Prostate gland (tissue), 2 donors: ENCODE measurements around the gene FSIP1.

Experiments
- CTCF ChIP-seq, 4 experiments: fragments of 200-600 bp in 2 of 4; fragments of 450-650 bp in 2 of 4; sonication (generic) in 2 of 4; IDR thresholded peaks; 1 replicate in 3 of 4; 2 replicates in 1 of 4; pipeline ENCODE4 v1.5.1; 2016 to 2019; ENCODE audit warnings: antibody characterized with exemption in 4 of 4, mild to moderate bottlenecking in 2 of 4, moderate library complexity in 2 of 4
- POLR2AphosphoS5 ChIP-seq: sonication (generic); formaldehyde crosslinking; IDR thresholded peaks from one replicate; pipeline ENCODE4 v1.6.1; 2017; ENCODE audit warnings: antibody characterized with exemption

GRCh38 chr15:39738998-39739397 lies 43.6 kb downstream of the FSIP1 start:
- TF ChIP-seq POLR2AphosphoS5 (no peak), CTCF (IDR thresholded peaks at IDR 0.05) (no peak)
